Non-pigmented ciliary epithelial cell (primary cell): ENCODE measurements around the gene SPON1.

Source experiments
- DNase-seq: peaks from one replicate; pipeline ENCODE4 v3.0.0-alpha.2; 2010; ENCODE audit warnings: low read depth

The SPON1 gene

GRCh38 chr11:13944911-13945425 is 17.6 kb upstream of the SPON1 start:
- DNase-seq, result no peak

GRCh38 chr11:13947379-13947778 is 15.1 kb upstream of the SPON1 start:
- no peak for DNase-seq

- DNase-seq, result no peak
Measured at GRCh38 chr11:13949876-13950275, 12.6 kb upstream of the SPON1 start.

GRCh38 chr11:13952221-13952620 is 10.3 kb upstream of the SPON1 start:
- DNase-seq, result no peak

GRCh38 chr11:13952668-13953067 is 9.9 kb upstream of the SPON1 start:
- DNase-seq, result no peak

- DNase-seq, result no peak
Measured at GRCh38 chr11:13954591-13954990, 7.9 kb upstream of the SPON1 start.

- DNase-seq, result no peak
Measured at GRCh38 chr11:13955971-13956421, 6.5 kb upstream of the SPON1 start.

GRCh38 chr11:13956988-13957387 is 5.5 kb upstream of the SPON1 start:
- DNase-seq, result no peak

- no peak for DNase-seq
Measured at GRCh38 chr11:13958641-13959400, 3.7 kb upstream of the SPON1 start.

GRCh38 chr11:13962198-13962561 is 343 bp upstream of the SPON1 start:
- DNase-seq, result no peak

- DNase-seq, result no peak
Measured at GRCh38 chr11:13963169-13963948, 836 bp downstream of the SPON1 start.

- DNase-seq, result no peak
Measured at GRCh38 chr11:13963949-13964770, 1.6 kb downstream of the SPON1 start.

GRCh38 chr11:13964771-13965074 is 2.2 kb downstream of the SPON1 start:
- DNase-seq, result no peak

GRCh38 chr11:13965337-13965736 is 2.8 kb downstream of the SPON1 start:
- DNase-seq, result no peak

GRCh38 chr11:13966013-13966412 is 3.5 kb downstream of the SPON1 start:
- no peak for DNase-seq

- DNase-seq, result no peak
Measured at GRCh38 chr11:13966486-13966885, 4.0 kb downstream of the SPON1 start.

- no peak for DNase-seq
Measured at GRCh38 chr11:13970986-13971385, 8.5 kb downstream of the SPON1 start.

GRCh38 chr11:13972043-13972910 is 9.8 kb downstream of the SPON1 start:
- DNase-seq, result no peak

GRCh38 chr11:13972944-13973343 is 10.4 kb downstream of the SPON1 start:
- DNase-seq, result no peak

- no peak for DNase-seq
Measured at GRCh38 chr11:13974631-13975030, 12.1 kb downstream of the SPON1 start.

GRCh38 chr11:13983081-13983751 is 20.7 kb downstream of the SPON1 start:
- no peak for DNase-seq
